Esophagus mucosa (tissue), 1 donor: Measurements from ENCODE around the gene C5AR2. TPM values are rescaled to one million over a fixed set of nuclear protein-coding genes. Genes with fewer than 3 reads are reported as not detected.
"Not testable (repeated sequence)": the region's sequence is repeated elsewhere in the genome, so short reads cannot be mapped to it uniquely, and the experiment has no call there.

Experiments used
- ATAC-seq: fragments of 200-7000 bp; cut with Tn5 transposase; one replicate; pipeline ENCODE4 v1.9.1; 2020
- total RNA-seq: library from RNA; stranded (reverse); gene quantifications from one replicate; pipeline ENCODE4 v1.2.4, GENCODE V29; 2023
- donor health status: DM: yes; HTN: yes; CAD: no.

C5AR2 gene
- total RNA-seq, 1 donor from 2014 or later: 1.7 TPM

- ATAC-seq: peak; percentile 26
Measured at GRCh38 chr19:47363758-47364531, 32.0 kb downstream of the C5AR2 start.

GRCh38 chr19:47365455-47365854 is 33.5 kb downstream of the C5AR2 start:
- not testable (repeated sequence) for ATAC-seq

- ATAC-seq: peak; percentile 63
Measured at GRCh38 chr19:47370045-47370611, 38.2 kb downstream of the C5AR2 start.

DNA sequence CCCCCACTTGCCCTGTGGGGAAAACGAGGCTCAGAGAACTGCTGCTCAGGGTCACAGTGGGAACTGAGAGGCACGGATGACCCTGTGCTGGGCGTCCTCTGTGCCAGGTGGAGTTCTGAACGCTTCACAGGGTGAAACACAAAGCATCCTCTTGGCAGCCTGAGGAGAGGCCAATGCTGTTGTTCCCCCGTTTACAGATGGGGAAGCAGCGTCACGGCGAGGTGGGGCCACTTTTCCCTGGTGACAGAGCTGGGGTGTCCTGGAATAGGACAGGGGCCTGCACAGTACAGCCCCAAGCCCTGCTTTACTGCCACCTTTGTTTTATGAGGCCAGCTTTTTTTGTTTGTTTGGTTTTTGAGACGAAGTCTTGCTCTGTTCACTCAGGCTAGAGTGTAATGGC is 39.3 kb downstream of the C5AR2 start:
- no peak for ATAC-seq

- no peak for ATAC-seq
Measured at GRCh38 chr19:47372603-47373002, 40.6 kb downstream of the C5AR2 start.

GRCh38 chr19:47373246-47374240 is 41.6 kb downstream of the C5AR2 start:
- ATAC-seq: no peak

GRCh38 chr19:47374876-47375693 is 43.1 kb downstream of the C5AR2 start:
- ATAC-seq: no peak

DNA sequence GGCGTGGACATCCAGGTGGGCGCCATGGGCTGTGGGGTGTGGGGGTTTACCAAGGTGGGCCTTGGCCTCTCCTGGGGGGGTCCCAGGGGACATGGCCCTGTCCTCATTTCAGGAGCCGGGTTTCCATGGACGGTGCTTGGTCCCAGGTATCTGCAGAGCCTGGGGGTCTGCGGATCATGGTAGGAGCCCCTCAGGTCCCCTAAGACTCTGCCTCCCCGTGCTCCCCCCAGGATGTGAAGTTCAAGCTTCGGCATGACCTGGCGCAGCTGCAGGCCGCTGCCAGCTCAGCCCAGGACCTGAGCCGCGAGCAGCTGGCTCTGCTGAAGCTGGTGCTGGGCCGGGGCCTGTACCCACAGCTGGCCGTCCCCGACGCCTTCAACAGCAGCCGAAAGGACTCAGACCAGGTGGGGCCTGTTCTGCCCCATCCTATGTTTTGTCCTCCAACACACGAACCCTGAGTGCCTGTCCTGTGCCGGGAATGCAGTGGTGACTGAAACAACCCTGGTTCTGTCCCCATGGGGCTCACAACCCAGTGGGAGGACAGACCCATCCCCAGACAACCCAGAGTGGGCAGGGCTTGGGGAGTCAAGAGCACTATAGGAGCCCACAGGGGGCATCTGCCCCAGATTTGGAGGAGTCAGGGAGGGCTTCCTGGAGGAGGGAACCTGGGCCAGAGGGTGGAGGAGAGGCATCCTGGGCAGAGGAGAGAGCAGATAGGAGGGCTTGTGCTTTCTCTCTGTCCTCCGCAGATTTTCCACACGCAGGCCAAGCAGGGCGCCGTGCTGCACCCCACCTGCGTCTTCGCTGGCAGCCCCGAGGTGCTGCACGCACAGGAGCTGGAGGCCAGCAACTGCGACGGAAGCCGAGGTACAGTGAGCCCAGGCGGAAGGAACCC is 44.0 kb downstream of the C5AR2 start:
- no peak for ATAC-seq

DNA sequence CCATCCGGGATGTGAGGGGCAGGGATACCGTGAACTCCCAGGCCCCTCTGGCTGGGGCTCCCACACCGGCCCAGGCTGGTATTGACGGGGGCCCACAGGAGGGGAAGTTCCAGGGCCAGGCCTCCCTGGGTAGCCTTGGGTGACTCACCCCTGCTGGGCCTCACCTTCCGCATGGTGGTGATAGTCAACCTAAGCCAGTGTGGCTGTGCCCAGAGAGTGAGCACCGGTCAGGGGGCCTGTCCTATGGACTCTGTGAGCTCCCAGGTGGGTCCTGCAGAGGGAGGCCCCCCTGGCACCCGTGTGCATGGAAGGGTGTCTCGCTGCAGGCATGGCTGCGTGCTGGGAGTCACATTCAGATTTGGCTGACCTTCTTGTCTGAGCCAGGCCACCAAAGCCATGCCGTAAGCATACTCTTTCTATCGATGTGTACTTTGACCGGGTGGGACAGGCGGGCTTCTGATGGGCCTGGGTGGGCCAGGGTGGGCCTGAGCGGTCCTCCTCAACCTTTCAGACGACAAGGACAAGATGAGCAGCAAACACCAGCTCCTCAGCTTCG is 44.7 kb downstream of the C5AR2 start:
- ATAC-seq: peak; percentile 3

DNA sequence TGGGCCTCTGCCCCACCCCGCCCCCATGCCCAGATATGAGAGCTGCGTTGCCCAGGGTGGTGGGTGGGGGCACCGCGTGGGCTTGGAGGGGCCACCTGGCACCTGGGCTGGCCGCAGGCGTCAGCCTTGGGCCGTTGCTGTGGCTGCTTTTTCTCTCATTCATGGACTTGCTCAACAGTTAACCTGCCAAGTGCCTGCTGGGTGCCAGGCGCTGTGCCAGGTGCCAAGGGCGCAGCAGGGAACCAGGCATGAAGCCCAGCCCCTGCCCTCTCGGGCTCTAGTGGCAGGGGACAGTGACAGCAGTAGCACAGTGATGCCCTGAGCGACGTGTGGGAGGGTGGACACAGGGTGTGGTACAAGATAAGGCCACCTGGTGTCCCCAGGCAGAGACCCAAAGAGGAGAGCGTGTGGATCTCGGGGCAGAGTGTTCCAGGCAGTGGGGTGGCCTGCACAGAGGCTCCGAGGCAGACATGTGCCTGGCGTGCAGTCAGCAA is 45.3 kb downstream of the C5AR2 start:
- ATAC-seq: no peak

DNA sequence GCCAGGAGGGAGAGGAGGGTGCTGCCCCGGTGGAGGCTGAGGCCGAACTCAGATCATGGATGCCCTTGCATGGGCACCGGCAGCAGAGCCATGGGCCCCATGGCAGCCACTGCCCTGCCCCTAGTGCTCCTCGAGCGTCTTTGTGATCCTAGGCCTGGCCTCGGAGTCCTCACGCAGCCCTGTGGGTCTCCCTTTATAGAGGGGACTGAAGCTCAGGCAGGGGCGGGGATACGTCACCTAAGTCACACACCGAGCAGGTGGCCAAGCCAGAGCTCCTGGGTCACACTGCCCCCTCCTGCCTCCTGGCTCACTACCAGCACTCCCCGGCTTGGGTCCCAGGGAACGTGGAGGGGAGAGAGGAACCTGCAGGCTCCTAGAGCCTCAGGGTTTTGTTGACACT is 45.8 kb downstream of the C5AR2 start:
- no peak for ATAC-seq

DNA sequence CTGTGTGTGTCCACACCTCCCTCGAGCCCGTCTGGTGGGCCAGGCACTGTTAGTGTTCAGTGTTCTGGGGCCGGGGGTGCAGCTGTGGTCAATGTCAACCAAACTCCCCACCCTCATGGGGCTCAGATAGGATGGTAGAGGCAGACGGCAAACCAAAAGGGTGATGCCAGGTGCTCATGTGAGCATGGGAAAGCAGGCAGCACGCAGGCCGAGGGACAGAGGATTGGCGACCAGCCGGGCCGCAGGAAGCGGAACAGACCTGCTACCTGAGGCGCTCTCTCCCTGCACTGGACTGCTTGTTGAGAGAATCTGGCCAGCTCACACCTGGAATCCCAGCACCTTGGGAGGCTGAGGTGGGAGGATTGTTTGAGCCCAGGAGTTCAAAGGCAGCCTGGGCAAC is 46.3 kb downstream of the C5AR2 start:
- ATAC-seq: no peak

- no peak for ATAC-seq
Measured at GRCh38 chr19:47379381-47379938, 47.5 kb downstream of the C5AR2 start.

GRCh38 chr19:47380559-47380958 is 48.6 kb downstream of the C5AR2 start:
- no peak for ATAC-seq

DNA sequence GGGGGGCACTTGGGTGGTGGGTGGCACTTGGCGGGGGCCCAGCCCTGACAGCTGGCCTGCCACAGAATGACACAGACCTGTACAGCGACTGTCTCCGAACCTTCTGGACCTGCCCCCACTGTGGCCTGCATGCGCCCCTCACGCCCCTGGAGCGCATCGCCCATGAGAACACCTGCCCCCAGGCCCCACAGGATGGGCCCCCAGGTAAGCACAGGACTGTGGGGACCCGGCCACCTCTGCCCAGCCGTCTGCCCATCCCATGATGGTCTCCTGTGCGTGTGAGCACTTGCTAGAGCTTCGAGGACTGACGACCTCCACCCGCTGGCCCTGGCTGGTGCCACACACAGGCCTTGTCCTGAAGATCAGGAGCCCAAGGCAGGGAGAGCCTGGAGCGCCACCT is 49.1 kb downstream of the C5AR2 start:
- ATAC-seq: no peak

DNA sequence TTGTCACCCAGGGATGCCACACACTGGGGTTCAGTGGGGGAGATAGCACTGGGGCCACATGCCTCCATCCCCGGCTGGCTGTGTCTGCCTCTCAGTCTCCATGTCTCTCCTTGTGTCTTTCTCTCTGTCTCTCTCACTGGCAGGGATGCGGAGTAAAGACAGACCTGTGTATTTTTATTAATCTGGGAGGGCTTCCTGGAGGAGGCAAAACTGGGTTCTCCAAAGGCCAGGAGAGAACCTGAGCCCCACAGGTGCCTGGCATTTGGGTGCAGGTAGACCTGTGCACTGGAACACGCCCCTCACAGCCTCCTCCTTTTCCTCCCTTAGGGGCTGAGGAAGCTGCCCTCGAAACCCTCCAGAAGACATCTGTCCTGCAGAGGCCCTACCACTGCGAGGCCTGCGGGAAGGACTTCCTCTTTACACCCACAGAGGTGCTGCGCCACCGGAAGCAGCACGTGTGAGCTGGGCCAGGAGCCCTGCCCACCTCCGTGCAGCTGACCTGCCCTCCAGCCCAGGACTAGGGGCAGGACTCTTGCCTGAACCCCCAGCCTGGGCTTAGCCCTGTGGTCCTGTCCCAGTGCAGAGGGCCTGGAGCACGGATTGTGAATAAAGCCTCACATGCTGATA is 49.8 kb downstream of the C5AR2 start:
- ATAC-seq: peak; percentile 17

GRCh38 chr19:47383890-47384289 is 51.9 kb downstream of the C5AR2 start:
- not testable (repeated sequence) for ATAC-seq

DNA sequence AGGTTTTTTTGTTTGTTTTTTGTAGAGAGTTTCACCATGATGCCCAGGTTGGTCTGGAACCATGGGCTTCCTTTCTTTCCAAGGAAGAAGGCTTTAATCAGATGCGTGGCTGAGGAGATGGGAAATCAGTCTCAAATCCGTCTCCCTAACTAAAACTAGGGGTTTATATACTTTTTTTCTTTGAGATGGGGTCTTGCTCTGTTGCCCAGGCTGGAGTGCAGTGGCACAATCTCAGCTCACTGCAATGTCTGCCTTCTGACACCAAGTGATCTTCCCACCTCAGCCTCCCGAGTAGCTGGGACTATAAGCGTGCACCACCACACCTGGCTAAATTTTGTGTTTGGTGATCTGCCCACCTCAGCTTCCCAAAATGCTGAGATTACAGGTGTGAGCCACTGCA is 52.6 kb downstream of the C5AR2 start:
- ATAC-seq: not testable (repeated sequence)

- not testable (repeated sequence) for ATAC-seq
Measured at GRCh38 chr19:47386582-47386981, 54.6 kb downstream of the C5AR2 start.

- not testable (repeated sequence) for ATAC-seq
Measured at GRCh38 chr19:47387623-47388022, 55.6 kb downstream of the C5AR2 start.
